Stimulated activated naive CD8-positive, alpha-beta T cell treated with anti-CD3 and anti-CD28 coated beads, Interleukin-15, Interleukin-2, amounts not matched to agents 100 U/mL and 50 U/mL, for 24 hours (primary cell): ENCODE data around the gene NFYC.
"Not testable (repeated sequence)": the region's sequence is repeated elsewhere in the genome, so short reads cannot be mapped to it uniquely, and the experiment has no call there.

Experiments used
- ATAC-seq: fragments of 150-1000 bp; cut with Tn5 transposase; one replicate; pipeline ENCODE4 v1.10.0; 2021
- DNase-seq: peaks from one replicate; pipeline ENCODE4 v3.0.0; 2021

NFYC gene

GRCh38 chr1:40706626-40707025 lies 15.1 kb downstream of the NFYC start:
- ATAC-seq (no peak), DNase-seq (no peak)

GRCh38 chr1:40708750-40709099 lies 17.2 kb downstream of the NFYC start:
- DNase-seq (no peak), ATAC-seq (peak; percentile 60)

- ATAC-seq (peak; percentile 96), DNase-seq (peak; percentile 63)
Measured at GRCh38 chr1:40709100-40709801, 17.7 kb downstream of the NFYC start.

- ATAC-seq, result no peak
- DNase-seq, result no peak
Measured at GRCh38 chr1:40709802-40710278, 18.3 kb downstream of the NFYC start.

- DNase-seq, result no peak
Measured at GRCh38 chr1:40710581-40711315, 19.2 kb downstream of the NFYC start.

GRCh38 chr1:40711465-40712404 lies 20.2 kb downstream of the NFYC start:
- DNase-seq (no peak), ATAC-seq (no peak)

More at GRCh38 chr1:40710581-40711315, 19.2 kb downstream of the NFYC start:
- no peak for ATAC-seq

- DNase-seq (no peak), ATAC-seq (no peak)
Measured at GRCh38 chr1:40712405-40712944, 21.0 kb downstream of the NFYC start.

- ATAC-seq, result no peak
Measured at GRCh38 chr1:40712997-40713396, 21.5 kb downstream of the NFYC start.

GRCh38 chr1:40715491-40716059 lies 24.1 kb downstream of the NFYC start:
- DNase-seq, result no peak
- ATAC-seq, result no peak

More at GRCh38 chr1:40712997-40713396, 21.5 kb downstream of the NFYC start:
- peak; percentile 27 for DNase-seq

GRCh38 chr1:40717065-40717464 lies 25.6 kb downstream of the NFYC start:
- DNase-seq (no peak), ATAC-seq (no peak)

GRCh38 chr1:40717955-40718354 lies 26.5 kb downstream of the NFYC start:
- DNase-seq (no peak), ATAC-seq (no peak)

GRCh38 chr1:40720493-40720892 lies 29.0 kb downstream of the NFYC start:
- ATAC-seq (no peak), DNase-seq (no peak)

- ATAC-seq (no peak), DNase-seq (no peak)
Measured at GRCh38 chr1:40722622-40723021, 31.1 kb downstream of the NFYC start.

- no peak for DNase-seq
- ATAC-seq, result no peak
Measured at GRCh38 chr1:40723196-40723955, 31.9 kb downstream of the NFYC start.

GRCh38 chr1:40727662-40728061 lies 36.2 kb downstream of the NFYC start:
- not testable (repeated sequence) for ATAC-seq, DNase-seq

GRCh38 chr1:40729316-40729862 lies 37.9 kb downstream of the NFYC start:
- ATAC-seq, DNase-seq: not testable (repeated sequence)

- ATAC-seq (no peak), DNase-seq (no peak)
Measured at GRCh38 chr1:40732756-40733301, 41.3 kb downstream of the NFYC start.

- DNase-seq (no peak), ATAC-seq (no peak)
Measured at GRCh38 chr1:40734882-40735628, 43.6 kb downstream of the NFYC start.

GRCh38 chr1:40736085-40736531 lies 44.6 kb downstream of the NFYC start:
- DNase-seq (no peak), ATAC-seq (no peak)

- DNase-seq (no peak), ATAC-seq (no peak)
Measured at GRCh38 chr1:40738831-40739230, 47.3 kb downstream of the NFYC start.
